Measurements from ENCODE around the gene PSMA8.

Gene PSMA8

GRCh38 chr18:26133652-26134051 lies at the start of gene PSMA8:
Gene PSMA8, plus strand, starts transcription at chr18:26133869. Its CDS starts 97 bp downstream, at chr18:26133966.
- peaks cover 3% of the 10 kb centered on the region for H3K9me3 Mint-ChIP-seq
- peak within 1 kb of the TSS in 1 of 3 experiments; percentile 79 for H3K27ac Mint-ChIP-seq
- TF ChIP-seq CTCF (IDR thresholded peaks at IDR 0.05; ENCODE audit: unreplicated experiment in 3 of 3): no peak
- H3K36me3 Mint-ChIP-seq (ENCODE audit: low read depth): no peaks in the 10 kb centered on the region
- H3K27me3 Mint-ChIP-seq (ENCODE audit: low read depth): no peaks in the 10 kb centered on the region
- peaks cover 16% of the 10 kb centered on the region for H3K4me1 Mint-ChIP-seq
- no peak within 1 kb of the TSS for H3K4me3 Mint-ChIP-seq

GRCh38 chr18:26085056-26085455 lies 48.6 kb upstream of the PSMA8 start:
- Mint-ChIP-seq H3K4me1 (peaks cover 30% of the 10 kb centered on the region), H3K9me3 (no peaks in the 10 kb centered on the region), H3K36me3 (ENCODE audit: low read depth) (peaks cover 64% of the 10 kb centered on the region), H3K4me3 (no peak overlapping the region), H3K27ac (no peak overlapping the region), H3K27me3 (ENCODE audit: low read depth) (no peaks in the 10 kb centered on the region)
- no peak for TF ChIP-seq CTCF (IDR thresholded peaks at IDR 0.05; ENCODE audit: unreplicated experiment in 3 of 3)

- Mint-ChIP-seq H3K9me3 (no peaks in the 10 kb centered on the region), H3K27ac (no peak overlapping the region), H3K36me3 (ENCODE audit: low read depth) (peaks cover 49% of the 10 kb centered on the region), H3K4me3 (peak overlapping the region in 2 of 3 experiments; percentile 27 to 29), H3K27me3 (ENCODE audit: low read depth) (no peaks in the 10 kb centered on the region), H3K4me1 (peaks cover 35% of the 10 kb centered on the region)
- TF ChIP-seq CTCF (IDR thresholded peaks at IDR 0.05; ENCODE audit: unreplicated experiment in 3 of 3): no peak
These were observed 46.7 kb upstream of the PSMA8 start for GRCh38 chr18:26086959-26087358.

GRCh38 chr18:26088487-26088886 lies 45.2 kb upstream of the PSMA8 start:
- Mint-ChIP-seq H3K4me3 (peak overlapping the region; percentile 94 to 97 (median 94)), H3K27me3 (ENCODE audit: low read depth) (no peaks in the 10 kb centered on the region), H3K27ac (peak overlapping the region; percentile 97 to 99 (median 98)), H3K36me3 (ENCODE audit: low read depth) (peaks cover 35% of the 10 kb centered on the region), H3K4me1 (peaks cover 35% of the 10 kb centered on the region), H3K9me3 (no peaks in the 10 kb centered on the region)
- TF ChIP-seq CTCF (IDR thresholded peaks at IDR 0.05; ENCODE audit: unreplicated experiment in 3 of 3): no peak

- no peak for TF ChIP-seq CTCF (IDR thresholded peaks at IDR 0.05; ENCODE audit: unreplicated experiment in 3 of 3)
- H3K4me1 Mint-ChIP-seq: peaks cover 35% of the 10 kb centered on the region
- H3K27ac Mint-ChIP-seq: peak overlapping the region; percentile 97 to 99 (median 98)
- peaks cover 24% of the 10 kb centered on the region for H3K36me3 Mint-ChIP-seq (ENCODE audit: low read depth)
- H3K27me3 Mint-ChIP-seq (ENCODE audit: low read depth): no peaks in the 10 kb centered on the region
- H3K4me3 Mint-ChIP-seq: peak overlapping the region; percentile 94 to 97 (median 94)
- no peaks in the 10 kb centered on the region for H3K9me3 Mint-ChIP-seq
These were observed 44.2 kb upstream of the PSMA8 start for GRCh38 chr18:26089293-26090129.

Data from nephron (organoid).